Fibroblast of mammary gland (primary cell): ENCODE data around the gene IDUA.

Experiments
- DNase-seq: peaks from one replicate; pipeline ENCODE4 v3.0.0-alpha.2; 2010; ENCODE audit warnings: low read depth
- H3K4me3 ChIP-seq: 2 replicates; pipeline ENCODE4 v1.5.1; 2011; ENCODE audit warnings: low read depth, mild to moderate bottlenecking, low read length, moderate library complexity; ENCODE audit not compliant: control insufficient read depth
- CTCF ChIP-seq: conservative IDR thresholded peaks from 2 replicates; pipeline ENCODE4 v1.5.1; 2011; ENCODE audit warnings: low read depth, low read length, inconsistent platforms; ENCODE audit not compliant: control insufficient read depth, insufficient read depth

IDUA gene

GRCh38 chr4:1021386-1022050, 34.7 kb downstream of the IDUA start:
- no peak for DNase-seq
- TF ChIP-seq CTCF, result no peak

GRCh38 chr4:1022051-1022738, 35.4 kb downstream of the IDUA start:
- DNase-seq, result no peak
- no peak overlapping the region for H3K4me3 ChIP-seq
- TF ChIP-seq CTCF, result no peak

More at GRCh38 chr4:1021386-1022050, 34.7 kb downstream of the IDUA start:
- no peak overlapping the region for H3K4me3 ChIP-seq

- H3K4me3 ChIP-seq, result no peak overlapping the region
- no peak for TF ChIP-seq CTCF
These were observed 35.9 kb downstream of the IDUA start for GRCh38 chr4:1022739-1023066.

GRCh38 chr4:1023075-1023640, 36.3 kb downstream of the IDUA start:
- DNase-seq, result no peak
- no peak overlapping the region for H3K4me3 ChIP-seq
- no peak for TF ChIP-seq CTCF

More at GRCh38 chr4:1022739-1023066, 35.9 kb downstream of the IDUA start:
- DNase-seq, result no peak

- no peak for DNase-seq
- no peak for TF ChIP-seq CTCF
These were observed 37.3 kb downstream of the IDUA start for GRCh38 chr4:1023895-1024740.

GRCh38 chr4:1024882-1025545, 38.2 kb downstream of the IDUA start:
- H3K4me3 ChIP-seq, result no peak overlapping the region
- no peak for DNase-seq
- TF ChIP-seq CTCF, result no peak

More at GRCh38 chr4:1023895-1024740, 37.3 kb downstream of the IDUA start:
- no peak overlapping the region for H3K4me3 ChIP-seq
